Stimulated activated CD4-positive, alpha-beta T cell treated with anti-CD3 and anti-CD28 coated beads, Interleukin-1b, Interleukin-23, amount 100 ng/mL, for 48 hours (primary cell): ENCODE measurements around the gene EPN1.

ENCODE experiments used
- DNase-seq: peaks from one replicate; pipeline ENCODE4 v3.0.0-alpha.2; 2020

EPN1 gene

DNA sequence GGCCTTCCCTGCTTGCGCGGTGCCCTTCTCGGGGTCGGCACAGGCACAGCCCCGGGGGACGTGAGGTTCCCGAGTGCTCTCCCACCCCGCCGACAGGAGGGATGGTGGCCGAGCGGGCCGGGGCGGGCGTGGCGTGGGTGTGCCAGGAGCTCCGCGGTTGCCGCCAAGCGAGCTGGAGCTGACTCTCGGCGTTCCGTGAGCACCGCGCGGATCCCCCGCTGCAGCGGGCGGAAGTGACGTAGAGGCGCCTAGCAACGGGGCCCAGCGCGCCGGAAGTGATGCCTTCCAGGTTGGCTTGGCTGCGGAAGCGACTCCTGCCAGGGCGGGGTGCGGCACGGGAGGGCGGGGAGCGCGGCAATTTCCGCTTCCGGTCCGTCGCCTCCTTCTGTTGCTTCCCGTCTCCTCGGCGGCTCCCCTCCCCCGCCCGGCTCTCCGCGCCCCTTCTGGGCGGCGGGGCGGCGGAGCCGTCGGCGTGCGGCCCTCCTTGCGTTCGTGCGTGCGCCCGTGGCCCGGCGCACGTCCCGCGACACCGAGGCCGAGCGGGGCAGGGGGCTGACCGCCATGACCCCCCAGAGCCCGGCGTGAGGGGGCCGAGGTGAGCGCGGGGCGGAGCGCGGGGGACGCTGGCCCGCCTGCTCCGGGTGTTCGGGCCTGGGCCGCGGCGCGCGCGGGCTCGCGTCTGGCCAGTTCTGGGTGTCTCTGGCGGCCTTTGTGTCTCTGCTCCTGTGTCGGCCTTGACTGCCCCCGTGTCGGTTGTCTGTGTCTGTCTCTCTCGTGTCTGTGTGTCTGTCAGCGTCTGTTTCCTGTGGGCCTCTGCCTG is at the start of gene EPN1:
Gene EPN1 (plus strand): TSS at position 386 of the 820 bp plus-strand sequence. CDS start 3,402 bp downstream, outside the sequence.
- peak; percentile 98 for DNase-seq

DNA sequence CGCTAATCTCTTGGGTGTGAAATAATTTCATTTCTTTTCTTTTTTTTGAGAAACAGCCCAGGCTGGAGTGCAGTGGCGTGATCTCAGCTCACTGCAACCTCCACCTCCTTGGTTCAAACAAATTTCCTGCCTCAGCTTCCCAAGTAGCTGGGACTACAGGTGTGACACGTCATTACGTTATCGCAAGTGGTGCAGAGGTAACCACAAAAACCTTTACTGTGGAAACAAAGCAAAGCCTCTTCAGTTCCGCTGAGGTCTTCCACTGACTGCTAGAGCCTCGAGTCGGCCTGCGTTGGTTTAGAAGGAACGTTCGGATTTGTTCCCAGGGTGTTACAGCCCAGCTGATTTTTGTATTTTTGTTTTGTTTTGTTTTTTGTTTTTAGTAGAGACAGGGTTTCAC is 48.7 kb upstream of the EPN1 start:
- peak; percentile 52 for DNase-seq

- DNase-seq: peak; percentile 88
Observed at GRCh38 chr19:55632463-55632834, 42.6 kb upstream of the EPN1 start.

- no peak for DNase-seq
Observed at GRCh38 chr19:55633861-55634260, 41.2 kb upstream of the EPN1 start.

DNA sequence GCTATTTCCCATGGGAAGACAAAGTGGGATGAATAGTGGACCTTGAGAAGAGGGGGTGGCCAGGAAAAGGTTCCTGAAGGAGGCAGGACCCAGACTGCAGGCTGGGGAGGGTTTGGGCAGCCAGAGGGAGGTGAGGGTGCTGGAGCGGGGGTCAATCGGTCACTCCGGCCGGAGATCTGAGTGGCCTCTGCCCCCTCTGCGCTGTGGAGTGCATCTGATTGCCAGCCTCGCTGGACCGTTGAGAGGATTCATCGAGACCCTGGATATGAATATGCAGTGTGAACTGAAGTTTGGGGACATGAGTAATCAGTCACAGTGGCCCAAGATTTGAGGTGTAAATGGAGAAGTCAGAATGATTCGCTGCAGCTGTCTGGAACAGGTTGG is 39.7 kb upstream of the EPN1 start:
- peak; percentile 37 for DNase-seq

GRCh38 chr19:55635856-55636440 is 39.1 kb upstream of the EPN1 start:
- no peak for DNase-seq

DNA sequence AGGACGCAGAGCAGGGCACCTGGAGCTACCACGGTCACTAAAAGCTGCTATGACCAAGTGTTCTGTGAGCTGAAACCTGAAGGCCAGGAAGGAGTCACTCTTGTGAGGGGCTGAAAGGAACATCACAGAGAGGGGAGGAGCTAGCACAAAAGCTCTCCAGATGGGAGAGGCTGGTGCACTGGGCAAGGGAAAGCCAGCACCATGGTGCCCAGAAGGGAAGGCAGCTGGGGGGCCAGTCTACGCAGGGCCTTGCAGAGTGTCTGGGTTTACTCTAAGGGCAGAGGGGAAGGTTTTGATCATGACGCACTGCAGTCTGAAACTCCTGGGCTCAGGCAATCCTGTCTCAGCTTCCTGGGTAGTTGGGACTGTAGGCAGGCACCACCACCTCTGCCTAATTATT is 38.3 kb upstream of the EPN1 start:
- no peak for DNase-seq

- no peak for DNase-seq
Observed at GRCh38 chr19:55637534-55637933, 37.5 kb upstream of the EPN1 start.

- DNase-seq: peak; percentile 74
Observed at GRCh38 chr19:55638864-55639359, 36.1 kb upstream of the EPN1 start.

GRCh38 chr19:55640043-55640576 is 34.9 kb upstream of the EPN1 start:
- DNase-seq: peak; percentile 82

DNA sequence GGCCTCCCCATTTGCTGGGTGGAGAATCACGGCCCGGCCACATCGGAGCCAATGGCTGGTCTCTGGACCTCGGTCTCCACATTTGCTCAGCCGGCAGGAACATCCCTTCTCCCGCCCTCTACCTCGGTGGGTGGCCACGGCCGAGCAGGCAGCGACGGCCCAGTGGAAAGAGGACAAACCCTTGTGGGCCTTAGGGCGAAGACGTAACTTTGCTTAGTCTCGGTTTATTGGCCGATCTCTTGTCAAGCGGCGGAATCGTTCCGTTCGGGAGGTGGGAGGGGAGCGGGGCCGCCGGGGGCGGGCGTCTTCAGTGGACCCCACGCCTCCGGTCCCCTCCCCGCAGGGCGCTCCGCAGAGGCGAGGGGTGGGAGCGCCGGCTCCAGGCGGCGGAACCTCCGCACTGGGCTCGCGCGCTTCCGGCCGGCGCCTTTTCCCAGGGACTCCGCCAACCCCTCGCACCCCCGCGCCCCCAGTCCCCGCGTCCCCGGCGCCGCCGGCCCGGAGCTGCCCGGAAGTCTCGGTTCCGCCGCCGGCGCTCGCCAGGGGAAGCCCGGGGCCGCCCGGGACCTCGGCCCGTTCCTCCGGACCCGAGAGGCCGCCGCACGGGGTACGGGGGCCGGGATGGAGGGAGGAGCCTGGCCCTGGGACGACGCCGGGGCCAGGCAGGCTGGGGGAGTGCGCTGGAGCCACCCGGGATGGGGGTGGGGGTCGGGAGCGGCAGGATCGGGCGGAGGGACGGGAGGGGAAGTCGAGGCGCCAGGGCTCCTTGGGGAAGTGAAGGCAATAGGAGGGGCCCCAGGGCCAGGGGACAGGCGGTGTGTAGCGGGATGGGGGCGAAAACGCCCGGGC is 34.2 kb upstream of the EPN1 start, which contains the start of gene ZNF580:
Gene ZNF580 (plus strand): TSS at position 426 of the 849 bp plus-strand sequence. CDS start 1,507 bp downstream, outside the sequence.
- DNase-seq: peak; percentile 67

GRCh38 chr19:55641426-55642152 is 33.4 kb upstream of the EPN1 start:
- DNase-seq: no peak

DNA sequence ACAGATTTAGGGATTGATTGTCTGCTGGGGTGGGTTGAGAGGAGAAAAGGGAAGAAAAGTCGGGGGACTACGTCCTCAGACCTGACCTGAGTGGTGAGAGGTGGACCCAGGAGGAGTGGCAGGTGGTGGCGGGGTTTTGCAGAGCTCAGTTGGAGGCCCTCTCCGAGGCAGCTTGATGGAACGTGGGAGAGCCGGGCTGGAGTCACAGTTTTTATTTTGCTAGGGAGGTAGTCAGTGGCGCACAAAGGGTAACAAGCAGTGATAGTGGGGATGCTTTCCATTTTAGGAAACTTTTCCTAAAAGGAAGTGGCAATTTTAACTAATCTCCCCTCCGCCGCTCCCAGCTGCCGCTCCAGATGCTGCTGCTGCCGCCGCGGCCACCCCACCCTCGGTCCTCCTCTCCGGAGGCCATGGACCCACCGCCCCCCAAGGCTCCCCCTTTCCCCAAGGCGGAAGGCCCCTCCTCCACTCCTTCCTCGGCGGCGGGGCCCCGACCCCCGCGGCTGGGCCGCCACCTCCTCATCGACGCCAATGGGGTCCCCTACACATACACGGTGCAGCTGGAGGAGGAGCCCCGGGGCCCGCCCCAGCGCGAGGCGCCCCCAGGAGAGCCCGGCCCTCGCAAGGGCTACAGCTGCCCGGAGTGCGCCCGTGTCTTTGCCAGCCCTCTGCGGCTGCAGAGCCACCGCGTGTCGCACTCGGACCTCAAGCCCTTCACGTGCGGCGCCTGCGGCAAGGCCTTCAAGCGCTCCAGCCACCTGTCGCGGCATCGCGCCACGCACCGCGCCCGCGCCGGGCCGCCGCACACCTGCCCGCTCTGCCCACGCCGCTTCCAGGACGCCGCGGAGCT is 32.6 kb upstream of the EPN1 start:
- peak; percentile 38 for DNase-seq

- DNase-seq: peak; percentile 87
Observed at GRCh38 chr19:55643003-55643886, 31.8 kb upstream of the EPN1 start, which contains the start of gene ZNF581. Gene ZNF581 (plus strand): TSS chr19:55643649. CDS start chr19:55644572, 923 bp downstream.

DNA sequence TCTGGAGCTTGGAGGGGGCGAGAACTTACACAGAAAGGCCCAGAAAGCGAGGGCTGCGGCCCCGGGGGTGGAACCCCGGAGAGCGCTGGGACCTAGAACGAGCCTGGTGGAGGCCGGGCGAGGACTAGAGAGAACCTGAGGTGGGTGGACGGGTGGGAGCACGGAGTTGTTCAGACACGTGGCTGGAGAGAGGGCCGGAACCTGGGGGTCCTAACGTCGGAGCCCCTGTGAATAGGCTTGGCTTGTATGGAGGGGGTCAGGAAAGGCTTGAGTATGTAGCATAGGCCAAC is 31.2 kb upstream of the EPN1 start:
- DNase-seq: no peak

- DNase-seq: no peak
Observed at GRCh38 chr19:55644191-55644833, 30.7 kb upstream of the EPN1 start.

- DNase-seq: no peak
Observed at GRCh38 chr19:55644842-55645511, 30.0 kb upstream of the EPN1 start.

DNA sequence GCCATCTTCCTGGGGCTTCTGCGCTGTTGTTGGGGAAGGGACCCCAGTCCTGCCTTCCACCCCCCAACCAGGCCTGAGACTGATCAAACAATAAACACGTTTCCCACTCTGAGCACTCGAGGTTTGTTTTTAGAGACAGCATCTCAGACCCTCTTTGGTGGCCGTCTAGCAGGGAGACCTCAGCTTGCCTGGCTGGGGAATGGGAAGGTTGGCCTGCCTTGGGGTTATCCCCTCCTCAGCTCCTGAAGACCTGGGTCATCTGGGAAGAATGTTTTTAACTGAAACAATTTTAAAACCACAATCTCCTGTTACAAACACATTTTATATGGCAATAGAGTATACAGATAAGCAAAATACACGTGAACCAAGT is 29.5 kb upstream of the EPN1 start:
- no peak for DNase-seq
